HEK293 (cell line): Measurements from ENCODE around the gene GNS.
A peak's percentile ranks its signal among the peaks of the same experiment; 100 is the strongest.

ENCODE experiments used
- ATF2 ChIP-seq: fragments of 450-650 bp; formaldehyde crosslinking; IDR thresholded peaks from 2 replicates; pipeline ENCODE4 v1.5.1; 2016; ENCODE audit warnings: missing biosample characterization, missing genetic modification characterization, low read depth
- EGR2 ChIP-seq: fragments of 450-650 bp; formaldehyde crosslinking; IDR thresholded peaks from 2 replicates; pipeline ENCODE4 v1.5.1; 2016; ENCODE audit warnings: low read depth, missing biosample characterization, missing genetic modification characterization
- GLIS2 ChIP-seq: fragments of 450-650 bp; formaldehyde crosslinking; IDR thresholded peaks from 2 replicates; pipeline ENCODE4 v1.5.1; 2016; ENCODE audit warnings: missing biosample characterization, missing genetic modification characterization
- TSHZ1 ChIP-seq: fragments of 450-650 bp; formaldehyde crosslinking; IDR thresholded peaks from 2 replicates; pipeline ENCODE4 v1.5.1; 2016; ENCODE audit warnings: missing biosample characterization, missing genetic modification characterization, borderline replicate concordance
- YY2 ChIP-seq: fragments of 450-650 bp; formaldehyde crosslinking; IDR thresholded peaks from 2 replicates; pipeline ENCODE4 v1.5.1; 2016; ENCODE audit warnings: missing biosample characterization, missing genetic modification characterization
- ZBTB11 ChIP-seq: fragments of 450-650 bp; formaldehyde crosslinking; conservative IDR thresholded peaks from 2 replicates; pipeline ENCODE4 v1.5.1; 2016; ENCODE audit warnings: low read depth, missing biosample characterization, missing genetic modification characterization
- ZBTB20 ChIP-seq: fragments of 450-650 bp; formaldehyde crosslinking; IDR thresholded peaks from 2 replicates; pipeline ENCODE4 v1.5.1; 2016; ENCODE audit warnings: missing biosample characterization, missing genetic modification characterization
- ZEB2 ChIP-seq: fragments of 450-650 bp; formaldehyde crosslinking; IDR thresholded peaks from 2 replicates; pipeline ENCODE4 v1.5.1; 2016; ENCODE audit warnings: missing biosample characterization, missing genetic modification characterization
- ZNF132 ChIP-seq: fragments of 450-650 bp; formaldehyde crosslinking; IDR thresholded peaks from 2 replicates; pipeline ENCODE4 v1.5.1; 2017; ENCODE audit warnings: missing biosample characterization, missing genetic modification characterization, borderline replicate concordance
- ZNF174 ChIP-seq: fragments of 450-650 bp; formaldehyde crosslinking; IDR thresholded peaks from 2 replicates; pipeline ENCODE4 v1.5.0; 2017; ENCODE audit warnings: missing biosample characterization, mild to moderate bottlenecking, missing genetic modification characterization
- ZNF18 ChIP-seq: fragments of 450-650 bp; formaldehyde crosslinking; IDR thresholded peaks from 2 replicates; pipeline ENCODE4 v1.5.1; 2016; ENCODE audit warnings: missing biosample characterization, missing genetic modification characterization
- ZNF211 ChIP-seq: fragments of 450-650 bp; formaldehyde crosslinking; IDR thresholded peaks from 2 replicates; pipeline ENCODE4 v1.5.1; 2016; ENCODE audit warnings: low read depth, missing biosample characterization, missing genetic modification characterization
- ZNF280D ChIP-seq: fragments of 450-650 bp; formaldehyde crosslinking; IDR thresholded peaks from 2 replicates; pipeline ENCODE4 v1.5.1; 2016; ENCODE audit warnings: missing biosample characterization, missing genetic modification characterization
- ZNF362 ChIP-seq: fragments of 450-650 bp; formaldehyde crosslinking; IDR thresholded peaks from 2 replicates; pipeline ENCODE4 v1.5.1; 2016; ENCODE audit warnings: missing biosample characterization, missing genetic modification characterization
- ZNF366 ChIP-seq: fragments of 450-650 bp; formaldehyde crosslinking; conservative IDR thresholded peaks from 2 replicates; pipeline ENCODE4 v1.5.1; 2016; ENCODE audit warnings: missing biosample characterization, missing genetic modification characterization
- ZNF426 ChIP-seq: fragments of 450-650 bp; formaldehyde crosslinking; IDR thresholded peaks from 2 replicates; pipeline ENCODE4 v1.5.1; 2017; ENCODE audit warnings: missing biosample characterization, missing genetic modification characterization, mild to moderate bottlenecking, inconsistent platforms, moderate library complexity
- ZNF544 ChIP-seq: fragments of 450-650 bp; formaldehyde crosslinking; IDR thresholded peaks from 2 replicates; pipeline ENCODE4 v1.5.0; 2017; ENCODE audit warnings: missing biosample characterization, missing genetic modification characterization
- ZNF639 ChIP-seq: fragments of 450-650 bp; formaldehyde crosslinking; IDR thresholded peaks from 2 replicates; pipeline ENCODE4 v1.5.1; 2016; ENCODE audit warnings: missing biosample characterization, missing genetic modification characterization
- ZNF654 ChIP-seq: fragments of 450-650 bp; formaldehyde crosslinking; IDR thresholded peaks from 2 replicates; pipeline ENCODE4 v1.5.1; 2016; ENCODE audit warnings: low read depth, missing biosample characterization, missing genetic modification characterization
- ZNF658 ChIP-seq: fragments of 450-650 bp; formaldehyde crosslinking; IDR thresholded peaks from 2 replicates; pipeline ENCODE4; 2016; ENCODE audit warnings: missing biosample characterization, missing genetic modification characterization
- ZNF777 ChIP-seq: fragments of 450-650 bp; formaldehyde crosslinking; IDR thresholded peaks from 2 replicates; pipeline ENCODE4 v1.5.1; 2017; ENCODE audit warnings: missing biosample characterization, missing genetic modification characterization, borderline replicate concordance
- ZNF843 ChIP-seq: fragments of 450-650 bp; formaldehyde crosslinking; IDR thresholded peaks from 2 replicates; pipeline ENCODE4 v1.5.1; 2016; ENCODE audit warnings: missing biosample characterization, missing genetic modification characterization

The GNS gene

GRCh38 chr12:64759035-64759894 lies at the start of gene GNS (continued):
- TF ChIP-seq ZNF280D (tag by site-specific recombination) (no peak), TSHZ1 (tag by site-specific recombination) (no peak), EGR2 (tag by site-specific recombination) (peak; percentile 91), ZNF362 (no peak), ZNF777 (tag by site-specific recombination) (no peak), ZNF132 (tag by site-specific recombination) (no peak), ATF2 (tag by site-specific recombination) (no peak), ZBTB20 (tag by site-specific recombination) (peak; percentile 33; the same call in 1 of the 2 replicates), ZEB2 (peak; percentile 100), ZNF366 (peak; percentile 97), YY2 (tag by site-specific recombination) (no peak), GLIS2 (tag by site-specific recombination) (peak; percentile 66; the same call in 1 of the 2 replicates), ZNF654 (tag by site-specific recombination) (0 out of 2 replicates have a peak, but pooled peaks have one; percentile 6), ZNF174 (tag by site-specific recombination) (no peak), ZNF843 (tag by site-specific recombination) (peak; percentile 53), ZNF18 (tag by site-specific recombination) (no peak), ZNF658 (tag by site-specific recombination) (no peak), ZNF544 (tag by site-specific recombination) (no peak), ZBTB11 (tag by site-specific recombination) (no peak; the same call in 1 of the 2 replicates), ZNF639 (peak; percentile 68), ZNF211 (tag by site-specific recombination) (no peak), ZNF426 (no peak)
